Fibroblast of the aortic adventitia (primary cell): Measurements from ENCODE around the gene NEK1. TPM values are rescaled to one million over a fixed set of nuclear protein-coding genes. Genes with fewer than 3 reads are reported as not detected.

Experiments used
- DNase-seq: peaks from one replicate; pipeline ENCODE4 v3.0.0-alpha.2; 2010; ENCODE audit warnings: low read depth
- H3K4me3 ChIP-seq: 2 replicates; pipeline ENCODE4 v1.5.1; 2011; ENCODE audit warnings: low read depth, mild to moderate bottlenecking, control low read depth, low read length, moderate library complexity
- CTCF ChIP-seq: IDR thresholded peaks from 2 replicates; pipeline ENCODE4 v1.5.1; 2011; ENCODE audit warnings: mild to moderate bottlenecking, low read length, control low read depth, inconsistent platforms; ENCODE audit not compliant: insufficient read depth
- total RNA-seq: library from RNA; depleted of rRNA; stranded (reverse); fragments of >200 nt; gene quantifications from 2 replicates; pipeline ENCODE4 v1.2.3, GENCODE V29; 2012; ENCODE audit warnings: low replicate concordance

Gene NEK1
- total RNA-seq, 1 donor = 18.2 TPM

GRCh38 chr4:169601016-169601771, 11.2 kb downstream of the NEK1 start:
- no peak overlapping the region for H3K4me3 ChIP-seq
- no peak for DNase-seq
- TF ChIP-seq CTCF = no peak

GRCh38 chr4:169594560-169595195, 17.7 kb downstream of the NEK1 start:
- no peak for DNase-seq
- no peak overlapping the region for H3K4me3 ChIP-seq
- TF ChIP-seq CTCF = no peak

GRCh38 chr4:169593050-169593560, 19.3 kb downstream of the NEK1 start:
- DNase-seq = no peak
- H3K4me3 ChIP-seq = no peak overlapping the region
- no peak for TF ChIP-seq CTCF

GRCh38 chr4:169583563-169583962, 28.8 kb downstream of the NEK1 start:
- DNase-seq = no peak
- no peak overlapping the region for H3K4me3 ChIP-seq
- no peak for TF ChIP-seq CTCF

- DNase-seq = peak; percentile 13
- no peak for TF ChIP-seq CTCF
- no peak overlapping the region for H3K4me3 ChIP-seq
These were observed 29.7 kb downstream of the NEK1 start for GRCh38 chr4:169582706-169583105.

- TF ChIP-seq CTCF = no peak
- DNase-seq = no peak
- no peak overlapping the region for H3K4me3 ChIP-seq
These were observed 30.2 kb downstream of the NEK1 start for GRCh38 chr4:169582203-169582602.

GRCh38 chr4:169573889-169574288, 38.5 kb downstream of the NEK1 start:
- H3K4me3 ChIP-seq = no peak overlapping the region
- no peak for DNase-seq
- TF ChIP-seq CTCF = no peak
